Keratinocyte (primary cell): ENCODE data around the gene OLIG1. TPM values are rescaled to one million over a fixed set of nuclear protein-coding genes. Genes with fewer than 3 reads are reported as not detected.
A peak's percentile ranks its signal among the peaks of the same experiment; 100 is the strongest.

Source experiments
- DNase-seq: peaks from one replicate; pipeline ENCODE4 v3.0.0-alpha.2; 2011; ENCODE audit warnings: low read depth, missing footprints, low spot score
- FAIRE-seq: peaks from 2 replicates; lab custom pipeline; 2011; peaks lifted over from hg19 to GRCh38; lab: Jason Lieb, UNC
- H2AFZ ChIP-seq: 2 replicates; pipeline ENCODE4 v1.6.0; 2012; ENCODE audit warnings: low read length, control low read depth, inconsistent platforms; ENCODE audit not compliant: control insufficient read depth
- H3K27ac ChIP-seq: 2 replicates; pipeline ENCODE4 v1.5.1; 2011; ENCODE audit warnings: low read length; ENCODE audit not compliant: control insufficient read depth, insufficient read depth
- H3K27me3 ChIP-seq: 3 replicates; pipeline ENCODE4 v1.6.0; 2011; ENCODE audit warnings: low read length; ENCODE audit not compliant: control insufficient read depth, insufficient read depth; ENCODE audit errors: extremely low read depth
- H3K36me3 ChIP-seq, 2 experiments: 2 replicates in 1 of 2; 3 replicates in 1 of 2; pipeline ENCODE4 v1.5.1; 2011; ENCODE audit warnings: low read length in 2 of 2, mild to moderate bottlenecking in 1 of 2; ENCODE audit not compliant: control insufficient read depth in 2 of 2, insufficient read depth in 2 of 2; ENCODE audit errors: extremely low read depth in 1 of 2
- H3K4me1 ChIP-seq: 3 replicates; pipeline ENCODE4 v1.5.1; 2011; ENCODE audit warnings: low read length; ENCODE audit not compliant: control insufficient read depth, insufficient read depth; ENCODE audit errors: extremely low read depth
- H3K4me2 ChIP-seq: 3 replicates; pipeline ENCODE4 v1.6.0; 2011; ENCODE audit warnings: low read depth, low read length; ENCODE audit not compliant: control insufficient read depth, insufficient read depth; ENCODE audit errors: extremely low read depth
- H3K4me3 ChIP-seq, 3 experiments: fragments of 200-600 bp in 1 of 3; sonication (generic) in 1 of 3; 2 replicates in 2 of 3; 3 replicates in 1 of 3; pipeline ENCODE4 v1.5.1; 2011 to 2016; ENCODE audit warnings: low read length in 3 of 3, mild to moderate bottlenecking in 3 of 3, control low read depth in 2 of 3, inconsistent platforms in 1 of 3, low read depth in 1 of 3, mixed read lengths in 1 of 3, mixed run types in 1 of 3, moderate library complexity in 1 of 3; ENCODE audit not compliant: control insufficient read depth in 2 of 3, insufficient read depth in 2 of 3; ENCODE audit errors: extremely low read depth in 1 of 3
- H3K79me2 ChIP-seq: 2 replicates; pipeline ENCODE4 v1.6.0; 2012; ENCODE audit warnings: low read length; ENCODE audit not compliant: control insufficient read depth, insufficient read depth
- H3K9ac ChIP-seq: 3 replicates; pipeline ENCODE4 v1.6.0; 2011; ENCODE audit warnings: low read length; ENCODE audit not compliant: control insufficient read depth, insufficient read depth; ENCODE audit errors: extremely low read depth
- H3K9me1 ChIP-seq: 3 replicates; pipeline ENCODE4 v1.6.0; 2011; ENCODE audit warnings: low read length; ENCODE audit not compliant: control insufficient read depth, insufficient read depth; ENCODE audit errors: extremely low read depth
- H3K9me3 ChIP-seq: 2 replicates; pipeline ENCODE4 v1.5.1; 2012; ENCODE audit warnings: low read depth, low read length; ENCODE audit not compliant: control insufficient read depth
- H4K20me1 ChIP-seq: 3 replicates; pipeline ENCODE4 v1.6.0; 2011; ENCODE audit warnings: low read length; ENCODE audit not compliant: control insufficient read depth, insufficient read depth; ENCODE audit errors: extremely low read depth
- CTCF ChIP-seq, 3 experiments: IDR thresholded peaks in 1 of 3; conservative IDR thresholded peaks in 1 of 3; optimal IDR thresholded peaks in 1 of 3; 2 replicates in 2 of 3; 3 replicates in 1 of 3; pipeline versions ENCODE3 to v1.5.1; 2011; ENCODE audit warnings: low read length in 3 of 3, mild to moderate bottlenecking in 3 of 3, moderate library complexity in 2 of 3, control low read depth in 1 of 3, inconsistent platforms in 1 of 3; ENCODE audit not compliant: insufficient read depth in 2 of 3; ENCODE audit errors: extremely low read depth in 1 of 3
- EZH2 ChIP-seq: IDR thresholded peaks from one replicate; pipeline ENCODE4 v1.6.1; 2012; ENCODE audit warnings: inconsistent platforms, mild to moderate bottlenecking, low read length, moderate library complexity
- dilution Hi-C: fragments of 300-500 bp; cut with MboI; formaldehyde crosslinking; loops from one replicate; pipeline ENCODE4 v1.7.0; 2020; ENCODE audit warnings: low sequenced_read_pairs; ENCODE audit not compliant: extremely low pct_ligation_motif_present
- polyA plus RNA-seq, 5 experiments: library from polyadenylated mRNA; depleted of rRNA in 3 of 5; stranded (reverse) in 3 of 5; stranded (forward) in 1 of 5; unstranded in 1 of 5; fragments of >200 nt; gene quantifications; 1 replicate in 1 of 5; 2 replicates in 3 of 5; 3 replicates in 1 of 5; pipeline versions ENCODE4 v1.2.1 to v1.2.3, GENCODE V29; 2011 to 2012; ENCODE audit warnings: missing spikeins in 2 of 5, low read depth in 1 of 5, low replicate concordance in 1 of 5

The OLIG1 gene
- polyA plus RNA-seq, 1 donor (not counting 4 experiments of a cell fraction or from before 2014, with no cell fraction given) = not detected

- no peak overlapping the region for H3K27ac ChIP-seq
- dilution Hi-C loops = no loop called here
- H3K9me1 ChIP-seq = no peaks in the 10 kb centered on the region
- H3K4me1 ChIP-seq = no peaks in the 10 kb centered on the region
- TF ChIP-seq CTCF (optimal IDR thresholded peaks at IDR 0.05 in 1 of 3, IDR thresholded peaks at IDR 0.05 in 1 of 3, conservative IDR thresholded peaks at IDR 0.05 in 1 of 3; ENCODE audit: extremely low read depth in 1 of 3, insufficient read depth in 2 of 3, low read length in 3 of 3) (no peak), EZH2 (no peak)
- H3K4me2 ChIP-seq = no peak overlapping the region
- H3K9ac ChIP-seq = no peak overlapping the region
- peaks cover 6% of the 10 kb centered on the region for H4K20me1 ChIP-seq
- no peaks in the 10 kb centered on the region for H3K36me3 ChIP-seq
- peaks cover 100% of the 10 kb centered on the region for H3K27me3 ChIP-seq
- FAIRE-seq (no peak), DNase-seq (no peak)
- H3K4me3 ChIP-seq = no peak overlapping the region
- no peak overlapping the region for H2AFZ ChIP-seq
- H3K79me2 ChIP-seq = no peaks in the 10 kb centered on the region
- no peaks in the 10 kb centered on the region for H3K9me3 ChIP-seq
Observed at GRCh38 chr21:33026443-33026858, 43.5 kb upstream of the OLIG1 start.

GRCh38 chr21:33026878-33027400, 43.0 kb upstream of the OLIG1 start:
- dilution Hi-C loops = no loop called here
- DNase-seq = no peak
- TF ChIP-seq EZH2 (peak; percentile 68), CTCF (optimal IDR thresholded peaks at IDR 0.05 in 1 of 3, IDR thresholded peaks at IDR 0.05 in 1 of 3, conservative IDR thresholded peaks at IDR 0.05 in 1 of 3; ENCODE audit: extremely low read depth in 1 of 3, insufficient read depth in 2 of 3, low read length in 3 of 3) (no peak)
- peaks cover 6% of the 10 kb centered on the region for H4K20me1 ChIP-seq
- no peak overlapping the region for H3K9ac ChIP-seq
- no peaks in the 10 kb centered on the region for H3K9me3 ChIP-seq
- no peaks in the 10 kb centered on the region for H3K9me1 ChIP-seq
- H3K27ac ChIP-seq = no peak overlapping the region
- no peak for FAIRE-seq
- H3K27me3 ChIP-seq = peaks cover 100% of the 10 kb centered on the region
- H3K4me2 ChIP-seq = no peak overlapping the region
- H2AFZ ChIP-seq = no peak overlapping the region
- no peaks in the 10 kb centered on the region for H3K4me1 ChIP-seq
- H3K79me2 ChIP-seq = no peaks in the 10 kb centered on the region
- H3K36me3 ChIP-seq = no peaks in the 10 kb centered on the region
- H3K4me3 ChIP-seq = no peak overlapping the region
